Osteoblast (primary cell): ENCODE data around the gene P2RX5. TPM values are rescaled to one million over a fixed set of nuclear protein-coding genes. Genes with fewer than 3 reads are reported as not detected.
A peak's percentile ranks its signal among the peaks of the same experiment; 100 is the strongest.

Source experiments
- DNase-seq: peaks from one replicate; pipeline ENCODE4 v3.0.0; 2011; ENCODE audit warnings: low spot score, mixed read lengths; ENCODE audit not compliant: insufficient read length; ENCODE audit errors: missing footprints
- H2AFZ ChIP-seq: 2 replicates; pipeline ENCODE4 v1.6.0; 2011; ENCODE audit warnings: mild to moderate bottlenecking, low read length
- H3K27ac ChIP-seq: 2 replicates; pipeline ENCODE4 v1.5.1; 2011; ENCODE audit warnings: mild to moderate bottlenecking, low read depth, low read length, moderate library complexity
- H3K27me3 ChIP-seq: 2 replicates; pipeline ENCODE4 v1.6.0; 2012; ENCODE audit warnings: mild to moderate bottlenecking, control low read depth, inconsistent platforms, low read length, moderate library complexity; ENCODE audit not compliant: insufficient read depth
- H3K36me3 ChIP-seq: 2 replicates; pipeline ENCODE4 v1.5.1; 2011; ENCODE audit warnings: mild to moderate bottlenecking, low read length, control low read depth, moderate library complexity; ENCODE audit not compliant: insufficient read depth
- H3K4me1 ChIP-seq: 2 replicates; pipeline ENCODE4 v1.5.1; 2011; ENCODE audit warnings: mild to moderate bottlenecking, low read length, control low read depth, moderate library complexity; ENCODE audit not compliant: insufficient read depth
- H3K4me2 ChIP-seq: 2 replicates; pipeline ENCODE4 v1.6.0; 2011; ENCODE audit warnings: mild to moderate bottlenecking, low read length; ENCODE audit not compliant: insufficient read depth
- H3K4me3 ChIP-seq: fragments of 200-600 bp; sonication (generic); 3 replicates; pipeline ENCODE4 v1.5.1; 2012; ENCODE audit warnings: mild to moderate bottlenecking, low read length, inconsistent platforms; ENCODE audit not compliant: insufficient read depth
- H3K79me2 ChIP-seq: 2 replicates; pipeline ENCODE4 v1.6.0; 2012; ENCODE audit warnings: mild to moderate bottlenecking, low read length, control low read depth, inconsistent platforms; ENCODE audit not compliant: insufficient read depth
- H3K9me3 ChIP-seq: 2 replicates; pipeline ENCODE4 v1.5.1; 2011; ENCODE audit warnings: low read depth, low read length, control low read depth
- H4K20me1 ChIP-seq: 2 replicates; pipeline ENCODE4 v1.6.0; 2012; ENCODE audit warnings: mild to moderate bottlenecking, low read length, control low read depth; ENCODE audit not compliant: insufficient read depth
- total RNA-seq: library from RNA; depleted of rRNA; stranded (reverse); fragments of >200 nt; gene quantifications from 2 replicates; pipeline ENCODE4 v1.2.3, GENCODE V29; 2012
- TF ChIP-seq, protein P1 (sequence below): IDR thresholded peaks from 2 replicates; pipeline ENCODE4 v1.5.1; 2011; ENCODE audit warnings: mild to moderate bottlenecking, low read depth, low read length, moderate library complexity; ENCODE audit errors: extremely low read depth

The P2RX5 gene
- total RNA-seq, 1 donor, result 0.36 TPM

DNA sequence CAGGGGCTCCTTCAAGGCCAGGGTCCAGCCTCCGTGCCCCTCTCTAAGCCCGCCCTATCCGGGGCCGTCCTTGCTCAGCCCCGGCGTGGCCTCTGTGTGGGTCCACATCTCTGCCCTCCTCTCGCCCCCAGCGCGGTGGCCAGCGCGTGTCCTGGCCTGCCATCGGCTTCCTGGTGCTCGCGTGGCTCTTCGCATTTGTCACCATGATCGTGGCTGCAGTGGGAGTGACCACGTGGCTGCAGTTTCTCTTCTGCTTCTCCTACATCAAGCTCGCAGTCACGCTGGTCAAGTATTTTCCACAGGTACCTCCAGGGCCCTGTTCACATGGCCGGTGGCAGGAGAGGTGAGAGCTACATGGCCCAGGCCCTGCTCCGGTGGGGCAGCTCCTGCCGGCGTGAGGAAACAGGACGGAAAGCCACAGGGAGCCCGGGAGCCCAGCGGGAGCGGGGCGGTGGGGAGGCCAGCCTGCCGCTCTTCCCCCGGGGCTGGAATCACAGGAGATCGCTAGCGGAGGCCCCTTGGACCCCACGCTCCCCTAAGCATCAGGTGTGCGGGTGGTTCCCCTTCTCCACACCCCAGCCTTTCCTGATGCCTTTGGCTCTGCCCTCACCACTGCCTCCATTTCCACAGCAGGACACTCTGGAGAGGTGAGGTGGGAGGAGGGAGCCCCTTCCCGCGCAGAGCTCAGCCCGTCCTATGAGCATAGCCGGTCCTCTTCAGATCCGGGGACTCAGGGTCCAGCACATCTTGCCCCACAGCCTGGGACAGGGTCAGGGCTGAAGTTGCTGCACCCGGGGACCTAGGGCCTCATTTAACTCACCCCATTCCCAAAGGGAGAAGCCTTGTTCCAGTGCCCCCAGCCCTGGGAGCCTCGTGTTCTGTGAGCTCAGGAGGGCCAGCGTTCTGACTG is 37.8 kb downstream of the P2RX5 start:
- TF ChIP-seq, protein P1, sequence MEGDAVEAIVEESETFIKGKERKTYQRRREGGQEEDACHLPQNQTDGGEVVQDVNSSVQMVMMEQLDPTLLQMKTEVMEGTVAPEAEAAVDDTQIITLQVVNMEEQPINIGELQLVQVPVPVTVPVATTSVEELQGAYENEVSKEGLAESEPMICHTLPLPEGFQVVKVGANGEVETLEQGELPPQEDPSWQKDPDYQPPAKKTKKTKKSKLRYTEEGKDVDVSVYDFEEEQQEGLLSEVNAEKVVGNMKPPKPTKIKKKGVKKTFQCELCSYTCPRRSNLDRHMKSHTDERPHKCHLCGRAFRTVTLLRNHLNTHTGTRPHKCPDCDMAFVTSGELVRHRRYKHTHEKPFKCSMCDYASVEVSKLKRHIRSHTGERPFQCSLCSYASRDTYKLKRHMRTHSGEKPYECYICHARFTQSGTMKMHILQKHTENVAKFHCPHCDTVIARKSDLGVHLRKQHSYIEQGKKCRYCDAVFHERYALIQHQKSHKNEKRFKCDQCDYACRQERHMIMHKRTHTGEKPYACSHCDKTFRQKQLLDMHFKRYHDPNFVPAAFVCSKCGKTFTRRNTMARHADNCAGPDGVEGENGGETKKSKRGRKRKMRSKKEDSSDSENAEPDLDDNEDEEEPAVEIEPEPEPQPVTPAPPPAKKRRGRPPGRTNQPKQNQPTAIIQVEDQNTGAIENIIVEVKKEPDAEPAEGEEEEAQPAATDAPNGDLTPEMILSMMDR, result no peak

GRCh38 chr17:3657588-3657869 is 38.4 kb downstream of the P2RX5 start:
- Histone ChIP-seq H3K27ac (no peak overlapping the region), H3K9me3 (no peaks in the 10 kb centered on the region), H3K79me2 (no peaks in the 10 kb centered on the region), H3K4me1 (peaks cover 11% of the 10 kb centered on the region), H3K36me3 (peaks cover 10% of the 10 kb centered on the region), H3K4me2 (no peak overlapping the region), H4K20me1 (peaks cover 4% of the 10 kb centered on the region), H3K4me3 (no peak overlapping the region), H3K27me3 (no peaks in the 10 kb centered on the region), H2AFZ (no peak overlapping the region)
- TF ChIP-seq, protein P1, result no peak
- peak; percentile 84 for DNase-seq

More for the DNA sequence above, 37.8 kb downstream of the P2RX5 start:
- H3K27me3 ChIP-seq, result no peaks in the 10 kb centered on the region
- peaks cover 10% of the 10 kb centered on the region for H3K36me3 ChIP-seq
- no peaks in the 10 kb centered on the region for H3K9me3 ChIP-seq
- H4K20me1 ChIP-seq, result peaks cover 4% of the 10 kb centered on the region
- H3K4me2 ChIP-seq, result no peak overlapping the region
- no peak overlapping the region for H3K4me3 ChIP-seq
- H3K27ac ChIP-seq, result no peak overlapping the region
- H3K4me1 ChIP-seq, result peaks cover 11% of the 10 kb centered on the region
- H2AFZ ChIP-seq, result no peak overlapping the region
- peak; percentile 90 for DNase-seq
- peaks cover 2% of the 10 kb centered on the region for H3K79me2 ChIP-seq

DNA sequence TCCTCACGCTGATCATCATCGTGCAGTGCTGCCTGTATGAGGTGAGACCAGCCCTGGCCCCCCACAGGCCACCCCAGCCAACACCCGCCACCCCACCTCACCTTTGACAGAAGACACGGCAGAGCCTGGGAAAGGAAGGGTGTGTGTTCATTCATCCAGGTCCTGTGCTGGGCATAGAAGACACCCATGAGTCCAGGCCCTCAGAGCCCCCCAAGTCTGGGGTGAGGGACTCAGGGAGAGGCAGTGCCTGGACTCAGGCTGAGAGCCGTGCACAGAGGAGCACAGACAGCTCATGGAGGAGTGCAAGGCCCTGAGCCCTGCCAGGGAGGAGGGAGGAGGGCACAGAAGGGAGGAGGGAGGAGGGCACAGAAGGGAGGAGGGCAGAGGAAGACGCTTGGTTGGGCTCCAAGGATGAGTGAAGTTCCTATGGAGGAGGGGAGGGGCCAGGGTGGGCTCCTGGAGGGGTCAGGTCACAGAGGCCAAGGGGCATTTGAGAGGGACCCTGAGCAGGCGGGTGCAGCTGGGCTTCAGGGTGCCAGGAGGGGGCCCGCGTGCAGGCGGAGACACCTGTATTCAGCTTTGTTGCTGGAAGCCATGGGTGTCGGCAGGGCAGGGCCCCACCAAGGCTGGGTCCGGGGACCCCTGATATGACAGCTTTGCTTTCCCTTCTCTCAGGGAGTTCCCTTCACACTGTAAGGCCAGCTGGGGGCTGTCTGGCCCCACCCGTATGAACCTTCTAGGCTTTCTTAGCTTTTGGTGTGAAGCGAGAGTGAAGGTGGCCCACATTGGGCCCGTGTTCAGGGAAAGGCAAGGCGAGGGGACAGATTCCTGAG is 39.0 kb downstream of the P2RX5 start:
- H3K36me3 ChIP-seq, result peaks cover 5% of the 10 kb centered on the region
- H3K4me2 ChIP-seq, result no peak overlapping the region
- no peak overlapping the region for H3K27ac ChIP-seq
- DNase-seq, result peak; percentile 80
- H2AFZ ChIP-seq, result no peak overlapping the region
- no peak overlapping the region for H3K4me3 ChIP-seq
- H4K20me1 ChIP-seq, result peaks cover 4% of the 10 kb centered on the region
- no peaks in the 10 kb centered on the region for H3K79me2 ChIP-seq
- H3K4me1 ChIP-seq, result peaks cover 11% of the 10 kb centered on the region
- TF ChIP-seq, protein P1, result no peak
- no peaks in the 10 kb centered on the region for H3K27me3 ChIP-seq
- H3K9me3 ChIP-seq, result no peaks in the 10 kb centered on the region

DNA sequence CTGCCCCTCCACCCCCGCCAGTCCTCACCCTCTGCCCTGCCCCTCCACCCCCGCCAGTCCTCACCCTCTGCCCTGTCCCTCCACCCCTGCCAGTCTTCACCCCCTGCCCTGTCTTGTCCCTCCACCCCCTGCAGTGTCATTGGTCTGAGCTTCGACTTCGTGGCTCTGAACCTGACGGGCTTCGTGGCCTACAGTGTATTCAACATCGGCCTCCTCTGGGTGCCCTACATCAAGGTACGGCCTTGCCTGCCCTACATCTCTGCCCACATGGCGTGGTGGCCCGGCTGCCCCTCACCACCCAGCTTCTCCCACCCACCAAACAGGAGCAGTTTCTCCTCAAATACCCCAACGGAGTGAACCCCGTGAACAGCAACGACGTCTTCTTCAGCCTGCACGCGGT is 39.6 kb downstream of the P2RX5 start:
- peaks cover 4% of the 10 kb centered on the region for H4K20me1 ChIP-seq
- H3K27ac ChIP-seq, result no peak overlapping the region
- H3K4me2 ChIP-seq, result no peak overlapping the region
- no peaks in the 10 kb centered on the region for H3K27me3 ChIP-seq
- no peaks in the 10 kb centered on the region for H3K9me3 ChIP-seq
- no peaks in the 10 kb centered on the region for H3K79me2 ChIP-seq
- H3K36me3 ChIP-seq, result peaks cover 5% of the 10 kb centered on the region
- peaks cover 11% of the 10 kb centered on the region for H3K4me1 ChIP-seq
- no peak overlapping the region for H2AFZ ChIP-seq
- TF ChIP-seq, protein P1, result no peak
- H3K4me3 ChIP-seq, result no peak overlapping the region
- peak; percentile 73 for DNase-seq
